HEK293 (cell line): ENCODE data around the gene GMDS.

Experiments
- SP2 ChIP-seq: fragments of 450-650 bp; formaldehyde crosslinking; IDR thresholded peaks from 2 replicates; pipeline ENCODE4 v1.5.1; 2016; ENCODE audit warnings: missing biosample characterization, missing genetic modification characterization
- YY1 ChIP-seq: fragments of 450-650 bp; formaldehyde crosslinking; IDR thresholded peaks from 2 replicates; pipeline ENCODE4 v1.5.1; 2018; ENCODE audit warnings: missing biosample characterization, missing genetic modification characterization
- ZBTB7A ChIP-seq: fragments of 450-650 bp; formaldehyde crosslinking; IDR thresholded peaks from 2 replicates; pipeline ENCODE4 v1.5.1; 2016; ENCODE audit warnings: low read depth, missing biosample characterization, missing genetic modification characterization
- ZIC2 ChIP-seq: fragments of 450-650 bp; formaldehyde crosslinking; IDR thresholded peaks from 2 replicates; pipeline ENCODE4 v1.5.1; 2016; ENCODE audit warnings: missing biosample characterization, missing genetic modification characterization
- ZNF184 ChIP-seq: fragments of 450-650 bp; IDR thresholded peaks from 2 replicates; pipeline ENCODE4 v1.5.1; 2018; ENCODE audit warnings: missing biosample characterization, mild to moderate bottlenecking, missing genetic modification characterization
- TF ChIP-seq, protein P1 (sequence below): fragments of 450-650 bp; formaldehyde crosslinking; IDR thresholded peaks from 2 replicates; pipeline ENCODE4 v1.5.1; 2016; ENCODE audit warnings: missing biosample characterization, missing genetic modification characterization
- TF ChIP-seq, protein P2 (sequence below): fragments of 450-650 bp; formaldehyde crosslinking; IDR thresholded peaks from 2 replicates; pipeline ENCODE4 v1.5.1; 2016; ENCODE audit warnings: missing biosample characterization, missing genetic modification characterization
- TF ChIP-seq, protein P3 (sequence below): fragments of 450-650 bp; formaldehyde crosslinking; IDR thresholded peaks from 2 replicates; pipeline ENCODE4 v1.5.1; 2017; ENCODE audit warnings: missing biosample characterization, missing genetic modification characterization
- TF ChIP-seq, protein P4 (sequence below): fragments of 450-650 bp; formaldehyde crosslinking; IDR thresholded peaks from 2 replicates; pipeline ENCODE4 v1.5.1; 2016; ENCODE audit warnings: missing biosample characterization, missing genetic modification characterization

DNA sequence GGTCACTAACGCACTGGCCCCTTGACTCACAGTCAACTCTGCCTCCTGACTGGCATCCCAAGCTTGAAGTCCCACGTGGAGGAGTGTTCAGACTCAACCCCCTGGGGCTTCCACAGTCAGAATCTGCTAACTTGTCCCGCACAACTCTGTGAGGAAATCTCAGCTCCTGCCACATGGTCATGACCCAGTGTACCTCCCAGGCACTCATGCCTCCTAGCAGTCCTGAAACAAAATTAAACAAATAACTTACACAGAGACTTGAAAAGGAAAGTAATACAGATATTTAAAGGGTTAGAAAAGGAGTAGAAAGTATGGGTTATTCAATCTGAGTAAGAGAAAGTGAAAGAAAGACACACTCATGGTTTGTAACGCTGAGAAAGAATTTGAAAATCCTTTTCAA is 134.9 kb downstream of the GMDS start:
- TF ChIP-seq, protein P1, sequence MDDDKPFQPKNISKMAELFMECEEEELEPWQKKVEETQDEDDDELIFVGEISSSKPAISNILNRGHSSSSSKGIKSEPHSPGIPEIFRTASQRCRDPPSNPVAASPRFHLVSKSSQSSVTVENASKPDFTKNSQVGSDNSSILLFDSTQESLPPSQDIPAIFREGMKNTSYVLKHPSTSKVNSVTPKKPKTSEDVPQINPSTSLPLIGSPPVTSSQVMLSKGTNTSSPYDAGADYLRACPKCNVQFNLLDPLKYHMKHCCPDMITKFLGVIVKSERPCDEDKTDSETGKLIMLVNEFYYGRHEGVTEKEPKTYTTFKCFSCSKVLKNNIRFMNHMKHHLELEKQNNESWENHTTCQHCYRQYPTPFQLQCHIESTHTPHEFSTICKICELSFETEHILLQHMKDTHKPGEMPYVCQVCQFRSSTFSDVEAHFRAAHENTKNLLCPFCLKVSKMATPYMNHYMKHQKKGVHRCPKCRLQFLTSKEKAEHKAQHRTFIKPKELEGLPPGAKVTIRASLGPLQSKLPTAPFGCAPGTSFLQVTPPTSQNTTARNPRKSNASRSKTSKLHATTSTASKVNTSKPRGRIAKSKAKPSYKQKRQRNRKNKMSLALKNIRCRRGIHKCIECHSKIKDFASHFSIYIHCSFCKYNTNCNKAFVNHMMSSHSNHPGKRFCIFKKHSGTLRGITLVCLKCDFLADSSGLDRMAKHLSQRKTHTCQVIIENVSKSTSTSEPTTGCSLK, result no peak
- TF ChIP-seq YY1 (tag by site-specific recombination) (no peak), ZNF184 (tag by site-specific recombination) (no peak), ZIC2 (tag by site-specific recombination) (peak; percentile 55), SP2 (tag by site-specific recombination) (no peak), ZBTB7A (no peak)
- TF ChIP-seq, protein P2, sequence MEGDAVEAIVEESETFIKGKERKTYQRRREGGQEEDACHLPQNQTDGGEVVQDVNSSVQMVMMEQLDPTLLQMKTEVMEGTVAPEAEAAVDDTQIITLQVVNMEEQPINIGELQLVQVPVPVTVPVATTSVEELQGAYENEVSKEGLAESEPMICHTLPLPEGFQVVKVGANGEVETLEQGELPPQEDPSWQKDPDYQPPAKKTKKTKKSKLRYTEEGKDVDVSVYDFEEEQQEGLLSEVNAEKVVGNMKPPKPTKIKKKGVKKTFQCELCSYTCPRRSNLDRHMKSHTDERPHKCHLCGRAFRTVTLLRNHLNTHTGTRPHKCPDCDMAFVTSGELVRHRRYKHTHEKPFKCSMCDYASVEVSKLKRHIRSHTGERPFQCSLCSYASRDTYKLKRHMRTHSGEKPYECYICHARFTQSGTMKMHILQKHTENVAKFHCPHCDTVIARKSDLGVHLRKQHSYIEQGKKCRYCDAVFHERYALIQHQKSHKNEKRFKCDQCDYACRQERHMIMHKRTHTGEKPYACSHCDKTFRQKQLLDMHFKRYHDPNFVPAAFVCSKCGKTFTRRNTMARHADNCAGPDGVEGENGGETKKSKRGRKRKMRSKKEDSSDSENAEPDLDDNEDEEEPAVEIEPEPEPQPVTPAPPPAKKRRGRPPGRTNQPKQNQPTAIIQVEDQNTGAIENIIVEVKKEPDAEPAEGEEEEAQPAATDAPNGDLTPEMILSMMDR (tag by site-specific recombination), result no peak
- TF ChIP-seq, protein P3, sequence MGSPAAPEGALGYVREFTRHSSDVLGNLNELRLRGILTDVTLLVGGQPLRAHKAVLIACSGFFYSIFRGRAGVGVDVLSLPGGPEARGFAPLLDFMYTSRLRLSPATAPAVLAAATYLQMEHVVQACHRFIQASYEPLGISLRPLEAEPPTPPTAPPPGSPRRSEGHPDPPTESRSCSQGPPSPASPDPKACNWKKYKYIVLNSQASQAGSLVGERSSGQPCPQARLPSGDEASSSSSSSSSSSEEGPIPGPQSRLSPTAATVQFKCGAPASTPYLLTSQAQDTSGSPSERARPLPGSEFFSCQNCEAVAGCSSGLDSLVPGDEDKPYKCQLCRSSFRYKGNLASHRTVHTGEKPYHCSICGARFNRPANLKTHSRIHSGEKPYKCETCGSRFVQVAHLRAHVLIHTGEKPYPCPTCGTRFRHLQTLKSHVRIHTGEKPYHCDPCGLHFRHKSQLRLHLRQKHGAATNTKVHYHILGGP (tag by site-specific recombination), result no peak
- TF ChIP-seq, protein P4, sequence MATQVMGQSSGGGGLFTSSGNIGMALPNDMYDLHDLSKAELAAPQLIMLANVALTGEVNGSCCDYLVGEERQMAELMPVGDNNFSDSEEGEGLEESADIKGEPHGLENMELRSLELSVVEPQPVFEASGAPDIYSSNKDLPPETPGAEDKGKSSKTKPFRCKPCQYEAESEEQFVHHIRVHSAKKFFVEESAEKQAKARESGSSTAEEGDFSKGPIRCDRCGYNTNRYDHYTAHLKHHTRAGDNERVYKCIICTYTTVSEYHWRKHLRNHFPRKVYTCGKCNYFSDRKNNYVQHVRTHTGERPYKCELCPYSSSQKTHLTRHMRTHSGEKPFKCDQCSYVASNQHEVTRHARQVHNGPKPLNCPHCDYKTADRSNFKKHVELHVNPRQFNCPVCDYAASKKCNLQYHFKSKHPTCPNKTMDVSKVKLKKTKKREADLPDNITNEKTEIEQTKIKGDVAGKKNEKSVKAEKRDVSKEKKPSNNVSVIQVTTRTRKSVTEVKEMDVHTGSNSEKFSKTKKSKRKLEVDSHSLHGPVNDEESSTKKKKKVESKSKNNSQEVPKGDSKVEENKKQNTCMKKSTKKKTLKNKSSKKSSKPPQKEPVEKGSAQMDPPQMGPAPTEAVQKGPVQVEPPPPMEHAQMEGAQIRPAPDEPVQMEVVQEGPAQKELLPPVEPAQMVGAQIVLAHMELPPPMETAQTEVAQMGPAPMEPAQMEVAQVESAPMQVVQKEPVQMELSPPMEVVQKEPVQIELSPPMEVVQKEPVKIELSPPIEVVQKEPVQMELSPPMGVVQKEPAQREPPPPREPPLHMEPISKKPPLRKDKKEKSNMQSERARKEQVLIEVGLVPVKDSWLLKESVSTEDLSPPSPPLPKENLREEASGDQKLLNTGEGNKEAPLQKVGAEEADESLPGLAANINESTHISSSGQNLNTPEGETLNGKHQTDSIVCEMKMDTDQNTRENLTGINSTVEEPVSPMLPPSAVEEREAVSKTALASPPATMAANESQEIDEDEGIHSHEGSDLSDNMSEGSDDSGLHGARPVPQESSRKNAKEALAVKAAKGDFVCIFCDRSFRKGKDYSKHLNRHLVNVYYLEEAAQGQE (tag by site-specific recombination), result no peak
